ENCODE data around the gene PLGRKT. TPM values are rescaled to one million over a fixed set of nuclear protein-coding genes. Genes with fewer than 3 reads are reported as not detected.
"Not testable (repeated sequence)": the region's sequence is repeated elsewhere in the genome, so short reads cannot be mapped to it uniquely, and the experiment has no call there.

PLGRKT gene
- total RNA-seq, 2 donors from 2014 or later, result 50.9 to 86.3 TPM

GRCh38 chr9:5402217-5402616, 35.5 kb downstream of the PLGRKT start:
- intact Hi-C loops (cut with DNase I, micrococcal nuclease), result no loop called here
- no peak for ATAC-seq
- DNase-seq, result no peak

- intact Hi-C loops (cut with DNase I, micrococcal nuclease); DNase-seq; ATAC-seq: not testable (repeated sequence)
These were observed 40.2 kb downstream of the PLGRKT start for GRCh38 chr9:5397547-5397946.

- intact Hi-C loops (cut with DNase I, micrococcal nuclease), result no loop called here
- ATAC-seq, result no peak
- no peak for DNase-seq
These were observed 42.3 kb downstream of the PLGRKT start for GRCh38 chr9:5395428-5395827.

- ATAC-seq; intact Hi-C loops (cut with DNase I, micrococcal nuclease); DNase-seq: not testable (repeated sequence)
These were observed 43.7 kb downstream of the PLGRKT start for GRCh38 chr9:5393976-5394375.

GRCh38 chr9:5393497-5393896, 44.2 kb downstream of the PLGRKT start:
- DNase-seq (no peak), ATAC-seq (no peak)
- intact Hi-C loops (cut with DNase I, micrococcal nuclease), result no loop called here

- DNase-seq (no peak), ATAC-seq (no peak)
- intact Hi-C loops (cut with DNase I, micrococcal nuclease), result no loop called here
These were observed 45.4 kb downstream of the PLGRKT start for GRCh38 chr9:5392285-5392684.

- intact Hi-C loops (cut with DNase I, micrococcal nuclease), result no loop called here
- DNase-seq (no peak), ATAC-seq (no peak)
These were observed 48.5 kb downstream of the PLGRKT start for GRCh38 chr9:5389109-5389732.

GRCh38 chr9:5388026-5388819, 49.5 kb downstream of the PLGRKT start:
- intact Hi-C loops (cut with DNase I, micrococcal nuclease), result no loop called here
- no peak for DNase-seq
- ATAC-seq, result no peak

- ATAC-seq (no peak), DNase-seq (no peak)
- intact Hi-C loops (cut with DNase I, micrococcal nuclease), result no loop called here
These were observed 53.3 kb downstream of the PLGRKT start for GRCh38 chr9:5384436-5384835.

- no peak for ATAC-seq
- intact Hi-C loops (cut with DNase I, micrococcal nuclease), result no loop called here
- no peak for DNase-seq
These were observed 55.2 kb downstream of the PLGRKT start for GRCh38 chr9:5382479-5382878.

GRCh38 chr9:5375790-5376477, 61.8 kb downstream of the PLGRKT start:
- DNase-seq (peak in 1 of 2 donors; percentile 13), ATAC-seq (peak; percentile 90)
- intact Hi-C loops (cut with DNase I, micrococcal nuclease), result no loop called here

GRCh38 chr9:5375091-5375490, 62.6 kb downstream of the PLGRKT start:
- no peak for DNase-seq
- intact Hi-C loops (cut with DNase I, micrococcal nuclease), result no loop called here
- peak; percentile 51 for ATAC-seq

- ATAC-seq (no peak), DNase-seq (no peak)
- intact Hi-C loops (cut with DNase I, micrococcal nuclease), result no loop called here
These were observed 73.3 kb downstream of the PLGRKT start for GRCh38 chr9:5364294-5365024.

GRCh38 chr9:5361326-5362010, 76.3 kb downstream of the PLGRKT start:
- intact Hi-C loops (cut with DNase I, micrococcal nuclease), result no loop called here
- DNase-seq (no peak), ATAC-seq (no peak)

- intact Hi-C loops (cut with DNase I, micrococcal nuclease), result no loop called here
These were observed 77.4 kb downstream of the PLGRKT start for GRCh38 chr9:5360341-5360740.

GRCh38 chr9:5357431-5358105, 80.2 kb downstream of the PLGRKT start:
- ATAC-seq (no peak), DNase-seq (no peak)
- intact Hi-C loops (cut with DNase I, micrococcal nuclease), result no loop called here

More at GRCh38 chr9:5360341-5360740, 77.4 kb downstream of the PLGRKT start:
- ATAC-seq, result no peak
- DNase-seq, result no peak

- DNase-seq (no peak), ATAC-seq (no peak)
- intact Hi-C loops (cut with DNase I, micrococcal nuclease), result no loop called here
These were observed 81.9 kb downstream of the PLGRKT start for GRCh38 chr9:5355817-5356216.

- ATAC-seq (no peak), DNase-seq (no peak)
- intact Hi-C loops (cut with DNase I, micrococcal nuclease), result no loop called here
These were observed 82.5 kb downstream of the PLGRKT start for GRCh38 chr9:5355226-5355625.

All from left colon (tissue), 2 donors.